KOPT-K1 (cell line): ENCODE measurements around the gene RUNX2.

Source experiments
- H3K27ac ChIP-seq: fragments of 200-600 bp; sonication (generic); 2 replicates; pipeline ENCODE4 v1.5.1; 2016; ENCODE audit warnings: antibody characterized with exemption, mild to moderate bottlenecking, low read depth, low read length; ENCODE audit not compliant: poor library complexity, severe bottlenecking
- H3K36me3 ChIP-seq: fragments of 200-600 bp; sonication (generic); 2 replicates; pipeline ENCODE4 v1.5.1; 2017; ENCODE audit warnings: antibody characterized with exemption, mild to moderate bottlenecking, low read length, moderate library complexity; ENCODE audit not compliant: insufficient read depth
- H3K9me3 ChIP-seq: fragments of 200-600 bp; sonication (generic); 2 replicates; pipeline ENCODE4 v1.5.1; 2017; ENCODE audit warnings: antibody characterized with exemption, low read length, mild to moderate bottlenecking; ENCODE audit not compliant: insufficient read depth, poor library complexity, severe bottlenecking

The RUNX2 gene

GRCh38 chr6:45415788-45416518, 87.8 kb downstream of the RUNX2 start:
- Histone ChIP-seq H3K9me3 (no peaks in the 10 kb centered on the region), H3K36me3 (no peaks in the 10 kb centered on the region)

DNA sequence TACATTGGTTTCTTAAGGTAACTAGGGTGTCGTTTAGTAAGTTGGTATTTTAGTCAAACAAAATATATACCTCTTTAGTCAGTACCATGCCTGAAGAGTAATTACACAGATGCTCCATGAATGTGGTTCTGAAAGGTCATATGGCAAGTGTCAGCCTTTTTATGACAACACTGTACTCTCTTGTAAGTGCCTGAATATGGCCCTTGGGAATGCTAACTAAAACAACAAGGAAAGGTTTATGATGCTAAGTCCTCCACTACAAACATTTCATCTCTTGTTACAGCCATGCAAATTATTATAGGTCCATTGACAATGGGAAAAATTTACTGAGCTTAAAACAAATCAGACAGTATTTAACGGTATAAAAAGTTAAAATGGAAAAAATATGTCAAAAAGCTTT, 88.6 kb downstream of the RUNX2 start:
- H3K9me3 ChIP-seq, result no peaks in the 10 kb centered on the region
- H3K27ac ChIP-seq, result no peak overlapping the region
- H3K36me3 ChIP-seq, result no peaks in the 10 kb centered on the region

More at GRCh38 chr6:45415788-45416518, 87.8 kb downstream of the RUNX2 start:
- H3K27ac ChIP-seq, result no peak overlapping the region

DNA sequence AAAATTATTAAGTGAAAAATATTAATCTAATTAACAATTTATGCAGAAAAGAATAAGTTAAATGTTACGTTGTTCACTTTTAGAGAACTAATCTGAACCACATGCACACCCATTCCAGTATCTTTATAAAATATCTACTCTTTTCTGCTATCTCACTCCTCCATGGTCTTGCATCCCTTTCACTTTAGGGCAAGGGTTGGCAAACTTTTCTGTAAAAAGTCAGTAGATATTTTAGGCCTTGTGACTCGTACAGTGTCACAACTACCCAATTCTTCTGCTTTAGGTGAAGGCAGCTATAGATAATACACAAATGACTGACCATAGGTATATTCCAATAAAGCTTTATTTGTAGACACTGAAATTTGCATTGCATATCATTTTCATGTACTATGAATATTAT, 89.3 kb downstream of the RUNX2 start:
- H3K27ac ChIP-seq, result no peak overlapping the region
- no peaks in the 10 kb centered on the region for H3K9me3 ChIP-seq
- H3K36me3 ChIP-seq, result no peaks in the 10 kb centered on the region

DNA sequence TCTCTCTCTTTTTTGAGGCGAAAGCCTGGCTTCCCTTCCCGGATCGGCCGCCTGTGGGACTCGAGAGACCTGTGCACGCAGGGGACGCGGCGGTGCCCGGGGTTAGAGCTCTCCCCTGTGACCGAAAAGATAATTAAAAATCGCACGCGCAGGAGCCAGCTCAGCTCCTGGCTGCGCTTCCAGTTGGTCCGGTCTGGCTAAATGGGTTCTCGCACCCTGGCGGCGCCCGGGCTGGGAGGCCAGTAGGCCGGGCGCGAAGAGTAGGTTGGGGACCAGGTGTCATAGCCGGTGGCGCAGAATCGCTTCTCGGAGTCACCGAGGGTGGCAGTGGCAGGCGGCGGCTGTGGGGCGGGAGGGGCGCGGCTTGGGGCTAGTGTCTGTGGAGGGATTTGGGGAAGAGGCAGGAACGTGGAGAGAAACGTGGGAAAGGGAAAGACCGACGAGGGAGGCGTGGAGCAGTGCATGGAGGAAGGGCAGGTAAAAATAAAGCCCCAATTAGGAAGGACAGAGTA, 91.5 kb downstream of the RUNX2 start:
- no peaks in the 10 kb centered on the region for H3K36me3 ChIP-seq
- H3K9me3 ChIP-seq, result no peaks in the 10 kb centered on the region
- H3K27ac ChIP-seq, result no peak overlapping the region

DNA sequence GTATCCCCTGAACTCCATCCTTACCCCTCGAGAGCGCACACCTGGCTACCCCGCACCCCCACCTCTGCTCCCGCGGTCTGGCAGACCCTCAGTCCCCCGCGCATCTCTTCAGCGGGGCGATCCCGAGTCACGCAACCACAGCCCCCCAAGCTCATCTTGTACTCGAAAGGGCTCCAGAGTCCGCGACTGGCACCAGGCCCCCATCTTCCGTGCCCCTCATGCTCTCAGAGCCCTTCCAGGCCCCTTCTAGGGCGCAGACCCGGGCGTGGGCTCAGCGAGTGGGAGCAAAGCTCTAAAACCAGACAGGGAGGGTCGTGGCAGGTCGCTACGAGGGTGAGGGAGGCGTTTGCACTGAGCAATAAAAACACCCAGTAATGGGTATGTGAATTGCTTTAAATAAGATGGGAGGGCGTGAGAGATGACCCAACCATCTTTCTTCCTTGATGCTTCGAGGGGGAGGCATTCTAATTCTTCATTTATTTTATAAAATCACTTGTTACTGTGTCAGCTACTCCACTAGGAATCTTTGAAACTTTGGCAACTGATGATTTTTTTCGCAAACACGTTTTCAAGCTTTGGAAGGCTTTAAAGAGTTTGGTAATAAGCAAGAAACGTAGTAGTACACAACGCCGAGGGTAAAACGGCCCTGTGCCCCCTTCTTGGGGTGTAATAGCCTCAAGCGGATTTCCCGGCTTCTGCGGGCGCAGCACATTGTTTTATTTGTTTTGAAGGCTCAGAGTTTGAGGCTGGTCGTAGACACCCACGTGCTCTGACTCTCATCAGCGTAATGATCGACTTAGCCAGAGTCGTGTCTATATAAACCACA, 92.2 kb downstream of the RUNX2 start:
- H3K27ac ChIP-seq, result peak overlapping the region; percentile 88
- no peaks in the 10 kb centered on the region for H3K9me3 ChIP-seq
- no peaks in the 10 kb centered on the region for H3K36me3 ChIP-seq

- no peaks in the 10 kb centered on the region for H3K9me3 ChIP-seq
- H3K27ac ChIP-seq, result peak overlapping the region; percentile 88
- no peaks in the 10 kb centered on the region for H3K36me3 ChIP-seq
These were observed 93.0 kb downstream of the RUNX2 start for GRCh38 chr6:45420909-45421708.

- H3K9me3 ChIP-seq, result no peaks in the 10 kb centered on the region
- H3K36me3 ChIP-seq, result no peaks in the 10 kb centered on the region
- peak overlapping the region; percentile 88 for H3K27ac ChIP-seq
These were observed 93.8 kb downstream of the RUNX2 start for GRCh38 chr6:45421709-45422502.

DNA sequence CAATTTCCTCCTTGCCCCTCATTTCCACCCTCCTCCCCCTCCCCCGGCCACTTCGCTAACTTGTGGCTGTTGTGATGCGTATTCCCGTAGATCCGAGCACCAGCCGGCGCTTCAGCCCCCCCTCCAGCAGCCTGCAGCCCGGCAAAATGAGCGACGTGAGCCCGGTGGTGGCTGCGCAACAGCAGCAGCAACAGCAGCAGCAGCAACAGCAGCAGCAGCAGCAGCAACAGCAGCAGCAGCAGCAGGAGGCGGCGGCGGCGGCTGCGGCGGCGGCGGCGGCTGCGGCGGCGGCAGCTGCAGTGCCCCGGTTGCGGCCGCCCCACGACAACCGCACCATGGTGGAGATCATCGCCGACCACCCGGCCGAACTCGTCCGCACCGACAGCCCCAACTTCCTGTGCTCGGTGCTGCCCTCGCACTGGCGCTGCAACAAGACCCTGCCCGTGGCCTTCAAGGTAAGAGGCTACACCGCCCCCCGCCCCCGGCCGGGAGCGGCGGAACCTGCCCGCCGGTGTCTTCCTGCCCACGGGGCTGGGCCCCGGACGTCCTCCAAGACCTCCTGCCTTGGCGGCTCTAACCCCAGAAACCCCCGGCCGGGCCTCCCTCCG, 94.5 kb downstream of the RUNX2 start:
- no peaks in the 10 kb centered on the region for H3K36me3 ChIP-seq
- H3K9me3 ChIP-seq, result no peaks in the 10 kb centered on the region
- H3K27ac ChIP-seq, result peak overlapping the region; percentile 88

- H3K27ac ChIP-seq, result peak overlapping the region; percentile 88
- no peaks in the 10 kb centered on the region for H3K9me3 ChIP-seq
- no peaks in the 10 kb centered on the region for H3K36me3 ChIP-seq
These were observed 95.1 kb downstream of the RUNX2 start for GRCh38 chr6:45423111-45423823.

- no peaks in the 10 kb centered on the region for H3K36me3 ChIP-seq
- peak overlapping the region; percentile 88 for H3K27ac ChIP-seq
- no peaks in the 10 kb centered on the region for H3K9me3 ChIP-seq
These were observed 95.8 kb downstream of the RUNX2 start for GRCh38 chr6:45423824-45424450.

- H3K27ac ChIP-seq, result peak overlapping the region; percentile 88
- H3K36me3 ChIP-seq, result no peaks in the 10 kb centered on the region
- no peaks in the 10 kb centered on the region for H3K9me3 ChIP-seq
These were observed 96.3 kb downstream of the RUNX2 start for GRCh38 chr6:45424451-45424861.

GRCh38 chr6:45426251-45426650, 98.1 kb downstream of the RUNX2 start:
- Histone ChIP-seq H3K36me3 (no peaks in the 10 kb centered on the region), H3K27ac (peak overlapping the region; percentile 37), H3K9me3 (no peaks in the 10 kb centered on the region)

GRCh38 chr6:45427726-45428125, 99.6 kb downstream of the RUNX2 start:
- Histone ChIP-seq H3K36me3 (no peaks in the 10 kb centered on the region), H3K9me3 (no peaks in the 10 kb centered on the region), H3K27ac (peak overlapping the region; percentile 53)
